WTC11 (cell line): ENCODE measurements around the gene SKP1.

Source experiments
- ATF1 ChIP-seq: sonication (generic); formaldehyde crosslinking; IDR thresholded peaks from 2 replicates; pipeline ENCODE4 v1.8.1; 2023; ENCODE audit warnings: mild to moderate bottlenecking, moderate library complexity, missing genetic modification reagents
- CTCF ChIP-seq: fragments of 200-600 bp; IDR thresholded peaks from 2 replicates; pipeline ENCODE4 v1.8.0; 2022; ENCODE audit warnings: antibody characterized with exemption
- E2F1 ChIP-seq: sonication (generic); formaldehyde crosslinking; IDR thresholded peaks from 2 replicates; pipeline ENCODE4 v1.8.0; 2022; ENCODE audit warnings: mild to moderate bottlenecking, missing genetic modification reagents
- HMGXB4 ChIP-seq: sonication (generic); formaldehyde crosslinking; IDR thresholded peaks from 2 replicates; pipeline ENCODE4 v1.8.1; 2023; ENCODE audit warnings: mild to moderate bottlenecking, moderate library complexity, missing genetic modification reagents
- IRF1 ChIP-seq: sonication (generic); formaldehyde crosslinking; IDR thresholded peaks from 2 replicates; pipeline ENCODE4 v1.8.0; 2023; ENCODE audit warnings: missing genetic modification reagents
- JAZF1 ChIP-seq: fragments of 250-450 bp; sonication (Bioruptor Pico); IDR thresholded peaks from 2 replicates; pipeline ENCODE4 v1.9.0; 2021; ENCODE audit warnings: moderate library complexity, mild to moderate bottlenecking, inconsistent platforms
- MYBL2 ChIP-seq: sonication (generic); formaldehyde crosslinking; IDR thresholded peaks from 2 replicates; pipeline ENCODE4 v1.8.1; 2023; ENCODE audit warnings: mild to moderate bottlenecking, moderate library complexity, missing genetic modification reagents
- NR3C1 ChIP-seq: sonication (generic); formaldehyde crosslinking; conservative IDR thresholded peaks from 2 replicates; pipeline ENCODE4 v1.8.1; 2023; ENCODE audit warnings: low read depth, mild to moderate bottlenecking, missing genetic modification reagents
- SMAD4 ChIP-seq: sonication (generic); formaldehyde crosslinking; IDR thresholded peaks from 2 replicates; pipeline ENCODE4 v1.8.0; 2022; ENCODE audit warnings: mild to moderate bottlenecking, missing genetic modification reagents
- TP53 ChIP-seq: sonication (generic); formaldehyde crosslinking; IDR thresholded peaks from 2 replicates; pipeline ENCODE4 v1.8.1; 2023; ENCODE audit warnings: mild to moderate bottlenecking, missing genetic modification reagents
- ZNF423 ChIP-seq: fragments of 250-450 bp; sonication (Bioruptor Pico); IDR thresholded peaks from 2 replicates; pipeline ENCODE4 v2.1.2; 2022; ENCODE audit warnings: mild to moderate bottlenecking, moderate library complexity
- ZNF512 ChIP-seq: sonication (generic); formaldehyde crosslinking; IDR thresholded peaks from 2 replicates; pipeline ENCODE4 v1.8.1; 2022; ENCODE audit warnings: missing genetic modification reagents, borderline replicate concordance

GRCh38 chr5:134223406-134224248, 46.9 kb upstream of the SKP1 start:
- TF ChIP-seq SMAD4, result no peak
- no peak for TF ChIP-seq ZNF512 (CRISPR knock-in tag)
- no peak for TF ChIP-seq HMGXB4 (CRISPR knock-in tag)
- no peak for TF ChIP-seq ATF1
- no peak for TF ChIP-seq E2F1 (CRISPR knock-in tag)
- no peak for TF ChIP-seq CTCF
- no peak for TF ChIP-seq NR3C1 (CRISPR knock-in tag)
- TF ChIP-seq JAZF1, result no peak
- no peak for TF ChIP-seq IRF1 (CRISPR knock-in tag)
- no peak for TF ChIP-seq MYBL2
- TF ChIP-seq TP53 (CRISPR knock-in tag), result no peak
- TF ChIP-seq ZNF423 (CRISPR knock-in tag), result no peak
